Measurements from ENCODE around the gene DIP2A.

- TF ChIP-seq CTCF (IDR thresholded peaks at IDR 0.05) (no peak), POLR2AphosphoS5 (IDR thresholded peaks at IDR 0.05) (no peak)
Observed at GRCh38 chr21:46532080-46532479, 73.4 kb downstream of the DIP2A start.
